ENCODE data around the gene CFAP54.

GRCh38 chr12:96879301-96879700, 389.9 kb downstream of the CFAP54 start:
- TF ChIP-seq FOSL2 (IDR thresholded peaks at IDR 0.05; ENCODE audit: borderline replicate concordance, low read depth) = no peak
- no peak for TF ChIP-seq FOXM1 (IDR thresholded peaks at IDR 0.05; ENCODE audit: low read depth)
- no peak for TF ChIP-seq CHD2 (IDR thresholded peaks at IDR 0.05; ENCODE audit: low read length, partially characterized antibody)
- TF ChIP-seq, protein P1, sequence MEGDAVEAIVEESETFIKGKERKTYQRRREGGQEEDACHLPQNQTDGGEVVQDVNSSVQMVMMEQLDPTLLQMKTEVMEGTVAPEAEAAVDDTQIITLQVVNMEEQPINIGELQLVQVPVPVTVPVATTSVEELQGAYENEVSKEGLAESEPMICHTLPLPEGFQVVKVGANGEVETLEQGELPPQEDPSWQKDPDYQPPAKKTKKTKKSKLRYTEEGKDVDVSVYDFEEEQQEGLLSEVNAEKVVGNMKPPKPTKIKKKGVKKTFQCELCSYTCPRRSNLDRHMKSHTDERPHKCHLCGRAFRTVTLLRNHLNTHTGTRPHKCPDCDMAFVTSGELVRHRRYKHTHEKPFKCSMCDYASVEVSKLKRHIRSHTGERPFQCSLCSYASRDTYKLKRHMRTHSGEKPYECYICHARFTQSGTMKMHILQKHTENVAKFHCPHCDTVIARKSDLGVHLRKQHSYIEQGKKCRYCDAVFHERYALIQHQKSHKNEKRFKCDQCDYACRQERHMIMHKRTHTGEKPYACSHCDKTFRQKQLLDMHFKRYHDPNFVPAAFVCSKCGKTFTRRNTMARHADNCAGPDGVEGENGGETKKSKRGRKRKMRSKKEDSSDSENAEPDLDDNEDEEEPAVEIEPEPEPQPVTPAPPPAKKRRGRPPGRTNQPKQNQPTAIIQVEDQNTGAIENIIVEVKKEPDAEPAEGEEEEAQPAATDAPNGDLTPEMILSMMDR (IDR thresholded peaks at IDR 0.05) = no peak
- TF ChIP-seq POLR2AphosphoS5 (IDR thresholded peaks at IDR 0.05; ENCODE audit: low read depth, low read length) = no peak
- TF ChIP-seq, protein P2, sequence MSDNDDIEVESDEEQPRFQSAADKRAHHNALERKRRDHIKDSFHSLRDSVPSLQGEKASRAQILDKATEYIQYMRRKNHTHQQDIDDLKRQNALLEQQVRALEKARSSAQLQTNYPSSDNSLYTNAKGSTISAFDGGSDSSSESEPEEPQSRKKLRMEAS (IDR thresholded peaks at IDR 0.05; ENCODE audit: low read depth) = no peak
- TF ChIP-seq TAF1 (IDR thresholded peaks at IDR 0.05; ENCODE audit: borderline replicate concordance, low read depth, low read length) = no peak
